A549 treated with CORT108297 at 1 μM for 4 hours (cell line): ENCODE measurements around the gene FES. TPM values are rescaled to one million over a fixed set of nuclear protein-coding genes. Genes with fewer than 3 reads are reported as not detected.

Experiments
- total RNA-seq: library from RNA; stranded (reverse); fragments of 200-300 nt; extraction: Qiagen RNA extraction; gene quantifications from 5 replicates; pipeline ENCODE4 v1.2.3, GENCODE V29; 2022

The FES gene
- 0.45 to 1.1 TPM (median 0.81 TPM) in 5 replicates for total RNA-seq

GRCh38 chr15:90883976-90884718 is at the start of gene FES:
TSS of gene FES (plus strand) at chr15:90884504. CDS start at chr15:90885046, 542 bp downstream.

DNA sequence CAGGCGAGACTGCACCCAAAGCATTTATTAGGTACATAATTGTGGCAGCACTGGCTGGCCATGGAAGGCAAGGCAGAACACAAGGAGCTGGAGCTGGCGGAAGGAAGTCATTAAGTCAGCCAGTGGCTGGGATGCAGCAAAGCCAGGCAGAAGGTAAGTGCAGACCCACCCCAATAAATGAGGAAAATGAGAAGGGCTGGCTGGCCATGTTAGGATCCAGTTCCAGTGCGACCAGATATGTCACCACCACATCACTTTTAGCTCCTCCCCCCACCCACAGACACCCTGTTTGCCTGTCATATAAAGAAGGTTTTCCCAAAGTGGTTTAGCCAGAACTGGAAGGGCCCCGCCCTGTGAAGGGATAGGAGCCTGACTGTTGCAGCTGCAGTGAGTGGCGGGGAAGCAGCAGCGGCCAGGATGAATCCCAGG is 16.0 kb upstream of the FES start, which contains the start of gene FURIN:
Gene FURIN (plus strand): TSS at position 328 of the 429 bp plus-strand sequence. CDS start 7,153 bp downstream, outside the sequence.

DNA sequence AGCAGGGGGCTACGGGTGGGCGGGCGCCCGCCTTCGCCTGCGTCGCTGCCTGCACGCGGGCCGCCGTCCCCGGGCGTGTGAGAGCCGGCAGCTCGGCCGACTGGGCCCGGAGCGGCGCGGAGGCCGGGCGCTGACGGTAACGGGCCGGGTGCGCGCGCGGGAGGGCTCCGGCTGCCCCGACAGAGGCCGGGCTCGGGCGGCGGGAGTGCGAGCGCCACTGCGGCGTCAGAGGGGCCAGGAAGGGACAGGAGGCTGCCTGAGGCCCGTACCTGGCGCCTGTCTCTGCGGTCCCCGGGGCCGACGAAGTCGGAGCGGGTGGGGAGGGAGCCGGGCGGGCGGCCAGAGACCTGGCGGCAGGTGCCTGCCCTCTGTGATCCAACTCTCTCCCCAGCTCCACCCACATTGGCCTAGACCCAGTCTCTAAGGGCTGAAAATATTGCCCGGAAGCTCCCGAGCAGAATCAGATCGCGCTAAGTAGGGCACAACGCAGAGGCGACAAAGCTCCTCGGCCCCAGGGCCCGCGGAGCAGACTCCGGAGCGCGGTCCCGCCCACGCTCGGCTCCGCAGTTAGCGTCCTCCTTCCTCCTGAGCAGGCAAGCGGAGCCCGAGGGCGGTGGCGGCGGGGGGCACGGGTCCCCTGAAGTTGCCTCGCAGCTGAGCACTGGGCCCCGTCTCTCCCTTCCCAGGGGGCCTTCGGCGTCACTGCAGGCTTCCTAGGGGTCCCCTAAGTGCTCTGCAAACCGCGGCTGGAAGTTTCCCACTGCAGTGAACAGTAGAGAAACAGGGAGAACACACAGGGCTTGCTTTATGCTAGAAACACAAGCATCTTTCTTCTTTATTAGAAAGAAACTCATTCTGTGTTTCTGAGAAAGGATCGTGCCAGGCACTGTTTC is 18.8 kb downstream of the FES start, which contains the start of gene MAN2A2:
Gene MAN2A2 (plus strand): TSS at position 463 of the 893 bp plus-strand sequence. CDS start 906 bp downstream, outside the sequence.

GRCh38 chr15:90931828-90932659 is 47.7 kb downstream of the FES start, which contains the start of gene HDDC3:
TSS of gene HDDC3 (minus strand) at chr15:90932549. CDS start at chr15:90932540, 9 bp downstream.

DNA sequence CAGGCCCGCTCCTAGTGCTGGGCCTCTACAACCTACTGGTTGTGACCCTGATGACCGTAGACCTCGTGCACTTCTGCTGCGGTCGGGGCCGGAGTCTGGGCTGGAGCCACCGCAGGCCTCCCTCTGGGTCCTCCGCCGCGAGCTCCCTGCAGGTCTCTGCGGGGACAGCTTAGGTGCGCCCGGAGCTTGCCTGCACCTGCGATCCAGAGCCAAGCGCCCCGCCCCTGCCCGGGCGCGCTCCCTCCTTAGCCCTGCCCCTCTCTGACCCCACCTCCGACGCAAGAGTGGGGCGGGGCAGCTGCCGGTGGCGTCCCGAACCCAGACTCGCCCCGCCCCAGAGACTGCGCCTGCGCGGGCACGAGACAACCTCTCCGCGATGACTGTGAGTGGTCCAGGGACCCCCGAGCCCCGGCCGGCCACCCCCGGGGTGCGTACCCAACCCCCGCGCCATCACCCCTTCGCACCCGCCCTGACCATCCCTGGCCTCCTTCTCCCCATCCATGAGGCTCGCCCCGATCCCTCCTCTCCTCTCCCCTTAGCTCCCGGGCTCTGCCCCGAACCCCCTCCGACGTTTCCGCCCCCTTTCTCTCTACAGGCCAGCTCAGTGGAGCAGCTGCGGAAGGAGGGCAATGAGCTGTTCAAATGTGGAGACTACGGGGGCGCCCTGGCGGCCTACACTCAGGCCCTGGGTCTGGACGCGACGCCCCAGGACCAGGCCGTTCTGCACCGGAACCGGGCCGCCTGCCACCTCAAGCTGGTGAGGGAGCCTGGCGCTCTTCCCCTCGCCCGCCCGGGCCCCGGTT is 50.8 kb downstream of the FES start, which contains the start of gene UNC45A:
Gene UNC45A (plus strand): TSS at position 337 of the 803 bp plus-strand sequence. CDS start 40 bp downstream, at position 377.

Other genes with a start within 250 kb of the FES start
- gene BLM, start 167.2 kb upstream of the FES start, total RNA-seq: 10.4 to 14.7 TPM (median 11.5 TPM) in 5 replicates
- 40.4 to 65.8 TPM (median 57.2 TPM) in 5 replicates for gene FURIN, start 15.9 kb upstream of the FES start, total RNA-seq
- 23.0 to 31.7 TPM (median 29.1 TPM) in 5 replicates for gene MAN2A2, start 18.8 kb downstream of the FES start, total RNA-seq
- gene HDDC3, start 48.0 kb downstream of the FES start, total RNA-seq: 24.8 to 36.4 TPM (median 34.3 TPM) in 5 replicates
- gene UNC45A, start 50.8 kb downstream of the FES start, total RNA-seq: 56.8 to 62.6 TPM (median 60.2 TPM) in 5 replicates
- gene RCCD1, start 70.4 kb downstream of the FES start, total RNA-seq: 34.2 to 40.1 TPM (median 37.0 TPM) in 5 replicates
- gene PRC1, start 110.0 kb downstream of the FES start, total RNA-seq: 184 to 246 TPM (median 216 TPM) in 5 replicates
- 11.9 to 15.9 TPM (median 14.1 TPM) in 5 replicates for gene VPS33B, start 138.1 kb downstream of the FES start, total RNA-seq
- gene SV2B, start 215.8 kb downstream of the FES start, total RNA-seq: 0.02 to 0.05 TPM (median 0.03 TPM) in 5 replicates